DMS114 treated with DMSO at 0.1 percent for 48 hours (cell line): ENCODE measurements around the gene NKAIN4.

Experiments used
- DNase-seq: peaks from one replicate; lab custom pipeline; 2025; ENCODE audit not compliant: unreplicated experiment; lab: John Stamatoyannopoulos, UW

The NKAIN4 gene

GRCh38 chr20:63288581-63289251, 34.5 kb upstream of the NKAIN4 start:
- no peak for DNase-seq

- DNase-seq, result no peak
Measured at GRCh38 chr20:63287697-63288580, 33.7 kb upstream of the NKAIN4 start.

GRCh38 chr20:63286781-63287696, 32.8 kb upstream of the NKAIN4 start:
- DNase-seq, result no peak

- no peak for DNase-seq
Measured at GRCh38 chr20:63285636-63286615, 31.7 kb upstream of the NKAIN4 start.

- no peak for DNase-seq
Measured at GRCh38 chr20:63284981-63285524, 30.8 kb upstream of the NKAIN4 start.

- DNase-seq, result no peak
Measured at GRCh38 chr20:63284544-63284949, 30.3 kb upstream of the NKAIN4 start.

GRCh38 chr20:63284083-63284440, 29.8 kb upstream of the NKAIN4 start:
- DNase-seq, result no peak

GRCh38 chr20:63283397-63284082, 29.3 kb upstream of the NKAIN4 start:
- DNase-seq, result no peak

- DNase-seq, result no peak
Measured at GRCh38 chr20:63282946-63283345, 28.7 kb upstream of the NKAIN4 start.

GRCh38 chr20:63281742-63282665, 27.7 kb upstream of the NKAIN4 start:
- DNase-seq, result no peak

GRCh38 chr20:63280929-63281545, 26.8 kb upstream of the NKAIN4 start:
- no peak for DNase-seq

- DNase-seq, result no peak
Measured at GRCh38 chr20:63280371-63280770, 26.1 kb upstream of the NKAIN4 start.

GRCh38 chr20:63279931-63280330, 25.7 kb upstream of the NKAIN4 start:
- no peak for DNase-seq

- no peak for DNase-seq
Measured at GRCh38 chr20:63278661-63279060, 24.4 kb upstream of the NKAIN4 start.

GRCh38 chr20:63277466-63278272, 23.4 kb upstream of the NKAIN4 start:
- no peak for DNase-seq

GRCh38 chr20:63276956-63277355, 22.7 kb upstream of the NKAIN4 start:
- no peak for DNase-seq

- no peak for DNase-seq
Measured at GRCh38 chr20:63275825-63276224, 21.6 kb upstream of the NKAIN4 start.
